HG02642 (cell line): ENCODE data around the gene CLCNKB.

Experiments
- ATAC-seq: cut with Tn5 transposase; IDR thresholded peaks from one replicate; pipeline ENCODE4 v1.9.1; 2021; ENCODE audit warnings: mild to moderate bottlenecking; ENCODE audit not compliant: unreplicated experiment, poor library complexity

CLCNKB gene

DNA sequence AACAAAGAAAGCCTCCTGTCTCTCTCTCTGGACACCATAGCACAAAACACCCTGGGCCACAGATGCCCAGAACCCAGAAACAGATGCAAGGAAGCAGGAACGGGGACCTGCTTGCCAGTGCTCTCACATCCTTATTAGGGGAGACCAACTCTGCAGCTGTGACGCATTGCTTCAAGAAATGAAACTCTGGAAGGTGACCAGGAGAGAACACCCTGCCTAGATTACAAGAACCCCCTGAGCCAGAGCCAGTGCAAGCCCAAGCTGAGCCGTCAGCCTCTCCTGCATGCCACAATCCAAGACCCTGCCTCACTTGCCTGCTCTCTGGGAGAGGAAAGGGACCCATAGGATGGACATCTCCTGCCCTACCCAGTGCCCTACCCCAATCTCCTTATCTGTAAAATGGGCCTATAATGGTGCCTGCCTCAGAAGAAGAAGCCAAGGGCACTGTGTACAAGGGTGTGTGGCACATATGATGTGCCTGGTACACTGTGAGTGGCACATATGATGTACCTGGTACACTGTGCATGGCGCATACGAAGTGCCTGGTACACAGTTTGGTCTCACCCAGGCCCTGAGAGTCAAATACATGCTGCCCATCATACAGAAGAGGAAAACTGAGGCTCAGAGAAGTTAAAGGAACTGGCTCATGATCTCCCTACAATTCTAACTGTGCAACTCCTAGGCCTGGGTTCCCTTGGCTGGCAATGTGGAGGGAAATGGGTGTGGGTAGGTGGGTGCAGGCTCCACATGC is 46.7 kb downstream of the CLCNKB start:
- no peak for ATAC-seq

DNA sequence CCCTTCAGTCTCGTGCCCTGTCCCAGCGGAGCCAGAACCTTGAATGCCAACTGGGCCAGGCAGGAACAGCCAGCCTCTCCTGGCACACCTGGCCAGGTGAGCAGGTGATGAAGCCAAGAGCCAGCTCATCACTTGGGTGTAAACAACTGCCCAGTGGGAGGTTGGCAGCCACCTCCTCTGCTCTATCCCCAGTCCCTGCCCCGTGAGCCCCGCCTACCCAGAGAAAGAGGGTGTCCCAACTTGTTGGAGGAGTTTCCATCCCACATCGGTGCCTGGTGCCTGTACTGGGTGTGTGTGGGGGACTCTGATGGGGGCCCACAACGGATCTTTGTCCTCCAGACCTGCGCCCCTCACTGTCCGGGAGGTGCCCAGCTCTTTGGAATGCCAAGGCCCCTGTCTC is 47.7 kb downstream of the CLCNKB start:
- no peak for ATAC-seq

- ATAC-seq, result no peak
These were observed 48.7 kb downstream of the CLCNKB start for GRCh38 chr1:16092097-16092922.

DNA sequence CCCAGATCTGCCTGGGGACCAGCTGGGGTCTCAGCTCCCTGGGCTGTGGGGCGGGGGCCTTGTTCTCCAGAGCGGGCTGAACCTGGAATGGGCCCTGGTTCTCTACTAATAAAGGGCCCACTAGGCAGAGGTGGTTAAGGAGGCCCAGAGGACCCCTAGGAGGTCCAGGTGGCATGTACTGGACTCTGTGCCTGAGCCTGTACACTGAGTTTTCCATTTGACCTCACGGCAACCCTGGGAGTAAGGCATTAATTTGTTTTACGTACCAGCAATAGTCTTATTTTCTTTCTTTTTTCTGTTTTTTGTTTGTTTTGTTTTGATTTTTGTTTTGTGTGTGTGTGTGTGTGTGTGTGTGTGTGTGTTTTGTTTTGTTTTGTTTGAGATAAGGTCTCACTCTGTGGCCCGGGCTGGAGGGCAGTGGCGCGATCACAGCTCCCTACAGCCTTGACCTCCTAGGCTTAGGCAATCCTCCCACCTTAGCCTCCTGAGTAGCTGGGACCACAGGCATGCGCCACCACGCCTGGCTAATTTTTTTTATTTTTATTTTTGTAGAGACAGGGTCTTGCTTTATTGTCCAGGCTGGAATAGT is 49.4 kb downstream of the CLCNKB start:
- no peak for ATAC-seq

GRCh38 chr1:16093611-16094010 is 50.0 kb downstream of the CLCNKB start:
- no peak for ATAC-seq

- no peak for ATAC-seq
These were observed 51.0 kb downstream of the CLCNKB start for GRCh38 chr1:16094453-16095158.

GRCh38 chr1:16095447-16095846 is 51.9 kb downstream of the CLCNKB start:
- ATAC-seq, result no peak

DNA sequence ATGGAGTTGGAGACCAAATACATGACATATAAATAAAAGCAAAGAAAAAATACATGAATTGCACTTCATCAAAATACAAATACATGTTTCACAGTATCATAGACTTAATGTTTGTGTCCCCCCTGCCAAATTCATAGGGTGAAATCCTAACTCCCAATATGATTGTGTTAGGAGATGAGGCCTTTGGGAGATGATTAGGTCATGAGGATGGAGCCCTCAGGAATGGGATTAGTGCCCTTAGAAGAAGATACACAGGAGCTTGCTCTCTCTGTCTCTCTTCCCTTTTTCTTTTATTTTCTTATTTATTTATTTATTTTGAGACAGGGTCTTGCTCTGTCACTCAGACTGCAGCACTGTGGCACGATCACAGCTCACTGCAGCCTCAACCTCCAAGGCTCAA is 55.8 kb downstream of the CLCNKB start:
- no peak for ATAC-seq

- no peak for ATAC-seq
These were observed 58.0 kb downstream of the CLCNKB start for GRCh38 chr1:16101623-16102022.
